ENCODE measurements around the gene STK16.
"Not testable (repeated sequence)": the region's sequence is repeated elsewhere in the genome, so short reads cannot be mapped to it uniquely, and the experiment has no call there.

STK16 gene

GRCh38 chr2:219252900-219253752 lies 7.8 kb downstream of the STK16 start, which contains the start of gene TUBA4B:
TSS of gene TUBA4B (plus strand) at chr2:219253243. CDS start at chr2:219253408, 165 bp downstream.
- H3K4me3 ChIP-seq (ENCODE audit: low read length) = peak within 1 kb of the TSS; percentile 67
- no peak for TF ChIP-seq CTCF (conservative IDR thresholded peaks at IDR 0.05; ENCODE audit: low read length)
- no peak for DNase-seq (ENCODE audit: low read depth)

GRCh38 chr2:219253753-219254589 lies 8.7 kb downstream of the STK16 start, which contains the start of gene TUBA4A:
TSS of gene TUBA4A (minus strand) at chr2:219253918. CDS start at chr2:219253858, 60 bp downstream.
- peak; percentile 53 for DNase-seq (ENCODE audit: low read depth)
- peak within 1 kb of the TSS; percentile 67 for H3K4me3 ChIP-seq (ENCODE audit: low read length)
- no peak for TF ChIP-seq CTCF (conservative IDR thresholded peaks at IDR 0.05; ENCODE audit: low read length)

- H3K4me3 ChIP-seq (ENCODE audit: low read length) = peak overlapping the region; percentile 67
- DNase-seq (ENCODE audit: low read depth) = no peak
These were observed 9.4 kb downstream of the STK16 start for GRCh38 chr2:219254590-219255201.

GRCh38 chr2:219258942-219259341 lies 13.7 kb downstream of the STK16 start:
- H3K4me3 ChIP-seq (ENCODE audit: low read length); DNase-seq (ENCODE audit: low read depth): not testable (repeated sequence)

More at GRCh38 chr2:219254590-219255201, 9.4 kb downstream of the STK16 start:
- TF ChIP-seq CTCF (conservative IDR thresholded peaks at IDR 0.05; ENCODE audit: low read length) = no peak

- no peak for TF ChIP-seq CTCF (conservative IDR thresholded peaks at IDR 0.05; ENCODE audit: low read length)
- no peak for DNase-seq (ENCODE audit: low read depth)
- H3K4me3 ChIP-seq (ENCODE audit: low read length) = no peak overlapping the region
These were observed 16.0 kb downstream of the STK16 start for GRCh38 chr2:219261024-219261855.

- no peak overlapping the region for H3K4me3 ChIP-seq (ENCODE audit: low read length)
- no peak for TF ChIP-seq CTCF (conservative IDR thresholded peaks at IDR 0.05; ENCODE audit: low read length)
- no peak for DNase-seq (ENCODE audit: low read depth)
These were observed 21.0 kb downstream of the STK16 start for GRCh38 chr2:219266232-219266631.
